Fibroblast of upper back skin (primary cell): ENCODE data around the gene LDB2.

Experiments
- DNase-seq: peaks from one replicate; pipeline ENCODE4 v3.0.0-alpha.2; 2013

Gene LDB2

DNA sequence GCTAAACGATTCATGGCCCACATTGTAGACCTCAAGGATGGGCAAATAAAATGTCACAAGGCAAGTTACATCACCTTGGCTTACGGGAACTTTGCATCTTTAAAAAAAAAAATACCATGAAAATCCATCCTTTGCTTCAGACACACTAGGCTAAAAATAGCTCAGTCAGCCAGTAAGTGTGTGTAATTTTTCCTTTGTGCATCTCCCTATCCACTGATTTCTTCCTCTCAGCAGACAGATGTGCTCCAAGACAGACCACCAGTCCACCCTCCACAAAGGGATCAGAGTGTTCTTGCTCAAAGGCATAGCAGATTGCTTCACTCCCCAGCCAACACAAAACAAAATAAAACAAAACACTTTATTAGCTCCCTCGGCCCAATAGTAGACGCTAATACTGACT, 14.6 kb downstream of the LDB2 start:
- DNase-seq: no peak

DNA sequence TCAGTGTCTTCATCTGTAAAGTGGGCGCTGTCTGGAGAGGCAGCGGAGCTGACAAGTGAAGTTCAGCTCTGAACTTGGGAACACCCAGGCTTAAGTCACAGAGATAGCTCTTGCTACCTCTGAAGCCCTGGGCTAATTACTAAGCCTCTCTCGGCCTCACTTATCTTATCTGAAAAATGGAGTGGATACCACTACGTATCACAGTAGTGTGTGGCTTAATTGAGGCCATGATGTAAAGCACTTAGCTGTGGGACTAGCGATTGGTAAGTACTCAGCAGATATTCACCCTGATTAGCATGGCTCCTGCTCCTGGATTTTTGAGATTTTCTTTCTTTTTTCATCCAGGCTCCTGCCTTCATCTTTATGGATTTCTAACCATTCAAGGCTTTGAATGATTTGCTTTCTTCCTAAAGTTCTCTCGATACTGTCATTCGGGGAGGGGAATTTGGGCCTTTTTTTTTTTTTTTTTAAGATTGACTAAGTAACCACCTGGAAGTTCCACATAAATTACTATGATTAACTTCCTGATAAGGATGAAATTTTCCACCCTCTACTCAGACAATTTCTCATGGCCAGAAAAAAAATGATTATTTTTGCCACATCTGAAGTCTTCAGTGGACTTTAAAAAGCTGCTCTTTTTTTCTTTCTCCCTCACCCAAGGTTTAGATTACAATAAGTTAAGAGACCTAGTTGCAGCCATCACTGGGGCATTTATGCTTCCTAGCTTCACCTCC, 17.1 kb downstream of the LDB2 start:
- DNase-seq: no peak

DNA sequence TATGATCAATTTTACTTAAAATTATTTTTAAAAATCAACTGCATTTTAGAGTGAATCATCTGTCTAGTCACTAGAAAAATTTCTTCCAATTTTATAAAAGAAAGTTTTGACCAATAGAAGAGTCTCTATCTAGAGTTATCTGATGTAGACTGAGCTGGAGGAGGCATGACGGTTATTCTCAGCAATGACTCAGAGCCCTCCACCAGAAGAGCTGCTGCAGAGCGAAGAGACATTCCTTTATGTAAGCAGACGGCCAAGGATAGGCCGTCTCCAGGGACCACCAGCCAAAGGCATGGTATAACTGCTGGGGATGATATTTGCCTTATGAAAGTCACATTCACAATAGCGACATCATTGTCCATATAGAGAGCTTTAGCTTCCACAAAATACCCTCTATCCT, 23.0 kb downstream of the LDB2 start:
- peak; percentile 96 for DNase-seq

DNA sequence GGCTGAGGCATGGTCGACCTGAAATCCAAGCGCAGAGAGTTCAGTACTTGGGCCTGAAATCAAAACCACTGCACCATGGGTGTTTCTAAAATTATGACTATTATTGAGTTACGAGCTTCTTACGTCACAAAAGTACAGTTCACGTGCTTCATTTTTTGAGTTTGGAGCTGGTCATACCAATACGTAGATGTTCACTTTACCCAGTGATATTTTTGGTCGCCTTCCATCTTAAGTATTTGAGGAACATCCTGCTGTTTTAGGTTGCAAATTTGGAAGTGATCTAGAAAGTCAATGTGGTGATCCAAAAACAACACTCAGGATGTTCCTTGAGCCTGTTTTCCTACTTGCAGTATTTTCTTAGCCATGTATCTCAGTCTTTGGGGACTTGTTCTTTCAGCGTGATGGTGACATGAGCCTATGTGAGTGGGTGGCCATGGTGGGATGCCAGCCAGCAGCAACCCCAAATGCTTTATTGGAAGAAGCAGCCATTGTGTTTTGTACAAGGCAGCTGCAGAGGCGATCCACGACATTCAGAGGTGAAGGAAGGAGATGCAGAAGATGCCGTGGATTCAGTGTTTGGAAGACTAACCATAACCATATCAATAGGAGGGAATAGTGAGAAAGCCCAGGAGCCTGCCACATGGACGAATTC, 28.7 kb downstream of the LDB2 start:
- no peak for DNase-seq

- DNase-seq: no peak
Measured at GRCh38 chr4:16868674-16869073, 29.8 kb downstream of the LDB2 start.

DNA sequence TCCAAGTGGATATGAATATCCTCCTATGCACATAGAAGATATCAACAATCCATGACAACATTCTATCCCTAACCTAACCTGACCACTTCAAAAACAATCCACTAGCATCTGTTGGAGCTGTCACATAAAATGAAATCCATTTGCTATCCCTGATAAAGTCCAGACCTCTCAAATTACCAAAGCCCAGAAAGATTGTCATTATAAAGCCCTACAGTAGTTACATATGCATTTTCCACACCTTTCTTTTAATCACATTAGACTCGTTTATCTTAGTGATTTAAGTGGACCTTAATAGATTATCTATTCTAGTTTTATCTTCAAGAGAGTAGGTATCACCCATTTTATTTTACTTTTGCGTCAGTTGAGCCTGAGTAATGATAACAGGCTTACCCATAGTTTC, 30.6 kb downstream of the LDB2 start:
- DNase-seq: no peak

DNA sequence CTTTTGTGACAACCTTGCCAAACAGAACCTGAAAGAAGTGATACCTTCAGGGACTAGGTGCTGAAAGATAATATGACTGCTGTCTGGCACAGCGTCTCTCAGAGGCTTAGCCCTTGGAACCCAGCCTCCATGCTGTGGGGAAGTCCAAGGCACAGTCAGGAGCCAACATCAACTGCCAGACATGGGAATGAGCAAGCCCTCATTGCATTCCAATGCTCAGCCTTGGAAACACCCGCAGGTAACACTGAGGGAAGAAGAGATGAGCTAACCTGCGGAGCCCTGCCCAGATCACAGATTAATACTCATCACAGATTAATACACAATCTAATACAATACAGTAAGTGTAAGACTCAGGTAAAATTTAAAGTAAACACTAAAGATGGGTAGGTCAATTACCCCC, 31.5 kb downstream of the LDB2 start:
- DNase-seq: no peak

DNA sequence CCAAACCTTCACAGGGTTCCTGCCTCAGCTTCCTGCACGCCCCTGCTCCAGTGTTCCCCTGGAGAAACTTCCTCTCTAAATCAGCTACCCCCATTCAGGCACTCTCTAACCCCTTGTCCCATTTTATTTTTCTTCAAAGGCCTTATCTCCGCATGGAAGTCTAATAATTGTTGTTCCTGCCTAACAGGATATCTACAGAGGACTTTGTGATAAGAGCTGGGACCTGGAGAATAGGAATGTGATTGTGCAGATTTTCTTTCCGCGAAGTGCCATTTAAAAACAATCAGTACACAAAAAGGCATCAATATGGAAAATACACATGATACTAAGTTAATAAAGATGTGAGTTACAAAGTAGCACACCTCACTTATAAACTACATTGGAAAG, 32.6 kb downstream of the LDB2 start:
- no peak for DNase-seq

DNA sequence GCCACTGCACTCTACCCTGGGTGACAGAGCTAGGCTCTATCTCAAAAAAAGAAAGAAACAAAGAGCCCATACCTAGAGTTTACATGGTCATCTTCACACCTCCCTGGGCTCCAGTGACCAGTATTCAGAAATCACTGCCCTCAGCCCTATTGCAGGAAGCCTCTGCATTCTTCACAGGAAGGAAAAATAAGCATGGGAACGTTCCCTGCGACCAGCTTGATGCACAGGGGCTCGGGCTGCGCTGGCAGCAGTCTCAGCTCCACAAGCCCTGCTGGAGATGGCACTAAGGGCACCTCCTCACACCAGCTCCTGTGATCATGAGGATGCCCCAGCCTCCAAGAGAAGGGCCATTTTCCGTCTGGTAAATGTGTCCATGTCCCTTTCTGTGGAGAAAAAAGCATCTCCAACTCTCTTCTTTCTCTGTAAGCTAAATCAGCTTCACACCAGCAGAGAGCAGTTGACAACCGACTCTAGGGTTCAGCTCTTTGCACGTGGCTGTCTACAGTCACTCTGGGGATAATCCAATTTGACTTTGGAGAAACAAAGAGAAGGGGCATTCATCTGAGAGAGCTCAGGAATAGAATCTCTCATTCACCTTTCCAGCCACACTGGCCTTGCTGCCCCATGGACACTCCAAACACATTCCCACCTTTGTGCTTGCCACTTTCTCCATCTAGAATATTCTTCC, 33.1 kb downstream of the LDB2 start:
- DNase-seq: no peak

DNA sequence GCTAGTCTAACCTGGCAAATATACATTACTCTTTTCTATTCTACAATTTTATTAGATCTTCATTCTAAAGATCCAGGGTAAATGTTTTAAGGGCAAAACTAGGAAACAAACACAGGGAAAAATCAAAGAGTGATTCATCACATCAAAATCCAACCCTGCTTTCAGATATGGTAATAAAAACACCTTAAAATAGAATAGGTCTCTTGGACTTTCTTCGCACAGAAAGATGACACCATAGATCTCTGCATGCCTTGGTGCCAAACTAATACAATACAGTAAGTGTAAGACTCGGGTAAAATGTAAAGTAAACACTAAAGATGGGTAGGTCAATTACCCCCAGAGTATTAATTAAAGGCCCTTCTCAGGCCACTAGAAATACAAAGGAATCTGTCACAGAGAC, 34.2 kb downstream of the LDB2 start:
- DNase-seq: no peak

GRCh38 chr4:16862697-16863096, 35.7 kb downstream of the LDB2 start:
- DNase-seq: no peak

DNA sequence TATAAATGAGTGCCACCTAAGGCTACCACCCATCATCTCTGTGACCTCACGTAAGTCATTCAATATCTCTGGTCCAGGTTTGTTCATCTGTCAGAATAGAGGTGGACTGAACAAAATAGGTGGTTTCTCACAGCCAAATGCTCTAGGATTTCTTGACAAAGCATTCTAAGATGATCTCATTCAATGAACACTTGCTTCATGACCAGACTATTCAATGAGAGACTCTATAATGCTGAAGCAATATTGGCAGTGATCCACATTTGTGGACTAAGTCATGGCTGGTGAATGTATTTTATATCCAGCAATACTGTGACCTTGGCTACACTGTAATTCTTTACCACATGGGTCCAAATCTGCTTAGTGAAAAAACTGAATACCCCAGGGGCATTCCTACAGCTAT, 37.9 kb downstream of the LDB2 start:
- DNase-seq: peak; percentile 98

GRCh38 chr4:16859031-16859430, 39.4 kb downstream of the LDB2 start:
- peak; percentile 43 for DNase-seq

DNA sequence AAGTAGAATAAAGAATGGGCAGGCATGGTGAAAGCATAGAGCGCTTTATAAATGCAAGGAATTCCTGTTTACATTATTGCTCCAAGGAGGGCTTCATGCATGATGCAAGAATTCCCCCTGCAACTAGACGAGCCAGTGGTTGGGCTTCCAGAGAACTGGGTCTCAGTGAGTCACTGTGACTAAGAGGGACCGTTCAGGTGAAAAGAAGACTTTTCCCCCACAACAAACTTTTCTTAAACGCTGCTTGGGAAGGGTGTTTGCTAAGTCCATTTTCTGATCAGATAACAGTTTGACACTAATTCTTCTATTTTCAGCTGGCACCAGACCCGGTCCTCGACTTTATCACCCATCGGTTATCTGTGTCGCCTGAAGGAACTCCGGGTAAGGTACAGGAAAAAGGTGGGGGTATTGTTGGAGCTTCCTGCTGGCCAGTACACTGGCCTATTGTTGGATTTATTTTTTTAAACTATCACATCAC, 40.1 kb downstream of the LDB2 start:
- peak; percentile 91 for DNase-seq

- no peak for DNase-seq
Measured at GRCh38 chr4:16857425-16857824, 41.0 kb downstream of the LDB2 start.

DNA sequence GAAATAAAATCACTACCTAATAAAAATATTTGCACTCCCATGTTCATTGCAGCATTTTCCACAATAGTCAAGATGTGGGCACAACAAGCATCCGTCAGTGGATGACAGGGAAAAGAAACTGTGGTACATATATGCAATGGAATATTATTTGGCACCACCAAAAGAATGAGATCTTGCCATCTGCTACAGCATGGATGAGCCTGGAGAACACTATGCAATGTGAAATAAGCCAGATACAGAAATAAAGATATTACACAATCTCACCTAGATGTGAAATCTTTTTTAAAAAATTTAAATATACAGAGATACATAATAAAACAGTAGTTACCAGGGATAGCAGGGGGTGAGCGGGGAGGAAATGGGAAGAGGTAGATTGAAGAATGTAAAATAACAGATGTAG, 44.8 kb downstream of the LDB2 start:
- DNase-seq: no peak

DNA sequence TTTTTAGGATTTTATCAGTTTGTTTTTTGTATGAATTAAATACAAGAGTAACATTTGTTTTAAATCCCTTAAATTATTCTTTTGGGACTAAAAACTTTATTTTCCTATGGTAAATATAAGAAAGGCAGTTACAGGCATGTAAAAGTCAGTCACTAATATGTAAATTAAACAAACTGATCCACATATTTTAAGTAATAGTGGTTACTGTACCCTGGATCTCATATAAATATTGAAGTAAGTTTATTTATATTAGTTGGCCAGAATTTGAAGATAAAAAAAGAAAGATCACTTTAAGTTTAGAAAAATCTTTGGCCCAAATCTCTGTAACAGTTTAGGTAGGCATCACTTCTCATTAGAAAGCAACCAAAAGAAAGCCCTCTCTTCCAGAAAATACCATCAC, 45.8 kb downstream of the LDB2 start:
- no peak for DNase-seq

DNA sequence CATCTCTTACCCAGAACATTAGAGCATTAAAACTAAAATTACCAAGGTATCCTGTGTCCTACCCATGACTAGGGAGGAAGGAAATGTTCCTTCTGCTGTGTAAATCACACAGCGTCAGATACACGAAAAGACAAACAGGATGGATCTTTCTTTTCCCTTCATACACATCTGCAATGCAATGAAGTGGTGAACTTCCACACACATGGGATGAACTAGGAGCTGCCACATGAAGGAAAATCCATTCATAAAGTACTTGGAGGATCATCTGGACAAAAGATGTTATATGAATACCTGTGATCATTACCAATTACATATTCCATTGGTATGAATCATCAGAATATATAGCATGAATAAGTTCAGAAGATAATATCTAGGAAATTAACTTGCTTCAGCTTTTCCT, 46.2 kb downstream of the LDB2 start:
- peak; percentile 60 for DNase-seq

DNA sequence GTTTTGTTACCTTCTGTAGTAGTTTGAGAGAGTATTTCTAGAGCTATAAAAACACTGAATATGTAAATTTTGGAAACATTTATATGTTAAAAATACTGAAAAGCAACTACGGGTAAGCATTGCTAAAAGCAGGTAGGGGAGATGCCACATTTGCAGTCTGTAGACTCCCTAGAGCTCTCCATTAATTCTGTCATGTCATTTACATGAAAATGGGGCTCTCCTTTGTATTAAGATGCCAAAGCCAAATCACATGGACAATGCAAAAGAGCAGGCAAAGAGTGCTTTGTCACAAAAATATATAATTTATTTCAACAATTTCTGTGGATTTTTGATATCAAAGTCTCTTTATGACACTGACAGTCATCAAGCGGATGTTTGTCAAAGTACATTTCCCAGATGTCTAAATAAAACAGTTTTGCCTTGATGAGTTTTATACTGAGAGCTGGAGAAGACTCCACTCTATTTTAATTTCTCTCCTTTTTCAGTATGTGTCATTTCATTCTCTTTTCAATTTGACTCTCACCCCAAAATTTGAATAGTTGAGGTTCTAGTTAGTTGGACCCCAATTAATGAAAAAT, 51.8 kb downstream of the LDB2 start:
- no peak for DNase-seq

DNA sequence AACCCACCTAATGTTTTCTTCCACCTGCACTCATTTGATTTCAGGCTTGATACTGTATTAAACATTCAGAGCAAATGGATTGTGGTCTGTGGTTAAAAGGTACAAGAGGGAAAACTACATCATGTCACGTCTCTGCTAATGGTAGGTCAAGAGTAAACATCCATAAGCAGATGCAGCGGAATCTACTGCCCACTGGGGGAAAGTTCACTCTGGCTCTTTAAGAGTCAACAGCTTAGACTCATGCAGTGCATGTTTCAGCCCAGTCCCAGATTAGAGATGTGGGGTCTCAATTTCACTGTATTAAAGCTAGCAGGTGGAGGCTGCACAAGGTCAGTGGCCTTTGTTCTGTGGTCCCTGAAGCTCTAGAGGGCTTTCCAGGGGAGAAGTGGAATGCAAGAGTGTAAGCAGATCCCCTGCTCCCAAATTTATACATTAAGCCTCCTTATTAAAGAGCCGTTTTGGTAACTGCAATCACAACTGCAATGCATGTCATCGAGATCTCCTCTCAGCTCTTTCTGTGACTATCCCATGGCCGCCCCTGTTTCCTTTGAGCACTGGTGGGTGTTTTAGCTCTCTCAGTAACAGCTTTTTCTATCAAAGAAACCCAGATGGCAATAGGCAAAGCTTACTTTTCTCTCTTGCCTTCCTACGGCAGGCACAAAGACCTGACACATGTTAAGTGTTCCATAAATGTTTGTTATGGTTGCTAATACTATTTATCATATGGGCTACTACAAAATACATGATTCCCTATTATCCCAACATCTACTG, 53.4 kb downstream of the LDB2 start:
- peak; percentile 21 for DNase-seq

DNA sequence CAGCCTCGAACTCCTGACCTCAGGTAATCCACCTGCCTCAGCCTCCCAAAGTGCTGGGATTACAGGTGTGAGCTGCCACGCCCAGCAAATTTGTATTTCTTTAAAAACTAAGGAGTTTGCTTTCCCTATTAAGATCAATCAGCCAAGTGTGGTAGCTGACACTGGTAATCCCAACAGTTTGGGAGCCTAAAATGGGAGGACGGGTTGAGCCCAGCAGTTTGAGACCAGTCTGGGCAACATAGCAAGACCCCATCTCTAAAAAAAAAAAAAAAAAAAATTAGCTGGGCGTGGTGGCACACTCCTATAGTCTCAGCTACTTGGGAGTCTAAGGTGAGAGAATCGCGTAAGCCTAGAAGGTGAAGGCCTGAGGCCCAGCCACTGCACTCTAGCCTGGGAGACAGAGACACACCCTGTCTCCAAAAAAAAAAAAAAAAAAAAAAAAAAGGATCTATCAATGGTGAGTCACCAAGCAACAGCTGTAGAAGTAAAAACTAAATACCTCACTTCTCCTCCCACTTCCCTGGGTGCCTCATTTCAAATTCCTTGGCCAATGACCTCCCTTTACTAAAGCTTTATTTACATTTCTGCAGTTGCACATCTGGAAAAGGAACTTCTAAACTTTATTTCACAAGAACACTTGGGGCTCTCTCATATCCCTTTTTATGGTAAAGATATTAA, 54.5 kb downstream of the LDB2 start:
- peak; percentile 86 for DNase-seq

DNA sequence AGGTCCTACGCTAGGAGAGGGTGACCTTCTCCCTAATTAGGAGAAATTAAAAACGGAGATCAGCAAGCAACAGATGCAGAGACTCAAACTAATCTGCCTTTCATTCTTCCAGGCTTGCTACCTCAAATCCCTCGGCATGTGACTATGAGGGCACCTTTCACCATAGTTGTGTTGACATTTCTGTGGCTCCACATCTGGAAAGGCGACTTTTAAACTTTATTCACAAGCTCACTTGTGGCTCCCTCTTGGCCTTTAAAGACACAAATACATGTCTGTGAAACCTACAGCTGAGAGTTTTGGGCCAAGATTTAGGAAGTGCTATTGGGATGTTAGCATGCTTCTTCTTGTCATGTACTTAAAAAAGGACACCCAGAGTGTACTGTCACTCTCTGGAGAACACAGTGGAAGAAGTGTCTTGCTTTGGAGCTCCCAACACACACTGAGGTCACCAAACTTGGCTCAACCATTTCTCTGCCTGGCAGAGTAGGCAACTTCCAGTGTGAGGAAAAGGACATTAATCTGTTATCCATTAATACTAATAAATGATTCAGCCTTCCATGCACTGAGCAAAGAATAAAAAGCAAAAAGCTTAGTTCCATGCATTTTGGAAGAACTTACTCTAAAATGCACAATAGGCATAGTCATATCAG, 60.1 kb downstream of the LDB2 start:
- DNase-seq: no peak
